Psoas muscle (tissue), 8 donors: ENCODE measurements around the gene ACOT11. TPM values are rescaled to one million over a fixed set of nuclear protein-coding genes. Genes with fewer than 3 reads are reported as not detected.

Experiments
- ATAC-seq, 4 donors: fragments of 200-7000 bp; cut with Tn5 transposase; one replicate each; pipeline ENCODE4 v1.9.1; 2020; ENCODE audit warnings: moderate library complexity in 3 of 4, mild to moderate bottlenecking in 2 of 4
- DNase-seq, 2 donors: peaks; one replicate each; pipeline ENCODE4 v3.0.0-alpha.2; 2020
- H3K27ac ChIP-seq: fragments of 200-600 bp; one replicate; pipeline ENCODE4 v1.8.0; 2022
- H3K27me3 ChIP-seq, 3 donors: fragments of 200-600 bp in 1 of 3; one replicate each; pipeline versions ENCODE4 v1.6.1 to v1.8.0; 2013 to 2022; ENCODE audit warnings: low read length in 2 of 3, mild to moderate bottlenecking in 2 of 3, moderate library complexity in 1 of 3; ENCODE audit not compliant: insufficient read depth in 3 of 3
- H3K36me3 ChIP-seq, 2 donors: fragments of 200-600 bp in 1 of 2; one replicate each; pipeline versions ENCODE4 v1.6.1 to v1.8.0; 2013 to 2022; ENCODE audit warnings: low read depth in 1 of 2, mild to moderate bottlenecking in 1 of 2, moderate library complexity in 1 of 2; ENCODE audit not compliant: insufficient read depth in 1 of 2
- H3K4me1 ChIP-seq: fragments of 200-600 bp; one replicate; pipeline ENCODE4 v1.8.0; 2022
- H3K4me3 ChIP-seq: fragments of 200-600 bp; one replicate; pipeline ENCODE4 v1.8.0; 2022; ENCODE audit warnings: mild to moderate bottlenecking
- H3K9me3 ChIP-seq: fragments of 200-600 bp; one replicate; pipeline ENCODE4 v1.8.0; 2022
- CTCF ChIP-seq: fragments of 200-600 bp; IDR thresholded peaks from one replicate; pipeline ENCODE4 v1.8.0; 2022; ENCODE audit warnings: antibody characterized with exemption
- WGBS, 3 donors: extraction: QIAGEN DNeasy Blood & Tissue Kit; methylation state at CpG; one replicate each; pipeline versions ENCODE4 v1.1.6 to v1.1.7; 2013; 5-methylcytosine and 5-hydroxymethylcytosine counted together
- intact Hi-C, 2 donors: fragments of 100-400 bp; cut with DNase I; formaldehyde crosslinking; loops; one replicate each; pipeline versions ENCODE4 v1.11.0 to v1.14.2; 2022
- polyA plus RNA-seq, 3 donors: library from polyadenylated mRNA; stranded (reverse); fragments of 200-250 nt; gene quantifications; one replicate each; pipeline ENCODE4 v1.2.3, GENCODE V29; 2013
- total RNA-seq, 4 donors: library from RNA; stranded (reverse); fragmentation: NEBNext Ultra II Directional in 2 of 4; extraction: Animal tissue kit (Norgen Biotek cat#: 25700) in 2 of 4; gene quantifications; one replicate each; pipeline versions ENCODE4 v1.2.1 to v1.2.4, GENCODE V29; 2021 to 2023
- donor health status: healthy with polysubstance abuse.
- donor health status: DM: no; HTN: no; CAD: no; lungs with moderate emphysema.
- donor health status: Bipolar disorder and iron deficiency.
- donor health status: healthy.
- donor health status: DM: yes; HTN: yes; CAD: no.
- donor health status: DM: no; HTN: no; CAD: no.
- donor health status: DM: no; HTN: no; CAD: no.
- donor health status: DM: yes; HTN: yes; CAD: no.

The ACOT11 gene
- total and polyA plus RNA-seq, 7 donors: 0.82 to 13.9 (median 2.4) TPM

GRCh38 chr1:54500107-54500431 lies 48.0 kb upstream of the ACOT11 start:
- no peak overlapping the region for H3K4me3 ChIP-seq
- TF ChIP-seq CTCF: no peak
- DNase-seq (no peak), ATAC-seq (peak in 2 of 4 donors; percentile 21 to 43)
- H3K4me1 ChIP-seq: no peaks in the 10 kb centered on the region
- H3K27ac ChIP-seq: no peak overlapping the region
- no peaks in the 10 kb centered on the region for H3K36me3 ChIP-seq
- intact Hi-C loops: loop anchor here in 1 of 2 donors (10.0 kb wide), 1 partner anchor 315 kb away; no protein-coding TSS in a partner anchor
- H3K27me3 ChIP-seq: peaks cover 0 to 14% (median 0%) of the 10 kb centered on the region in 3 donors
- H3K9me3 ChIP-seq: no peaks in the 10 kb centered on the region
- 60 to 75% (median 71%) methylated on average over 10 of the region's 10 CpGs for WGBS, 3 donors

GRCh38 chr1:54501849-54502248 lies 46.2 kb upstream of the ACOT11 start:
- Histone ChIP-seq H3K4me1 (no peaks in the 10 kb centered on the region), H3K4me3 (no peak overlapping the region), H3K36me3 (no peaks in the 10 kb centered on the region), H3K27me3 (peaks cover 0 to 14% (median 0%) of the 10 kb centered on the region in 3 donors), H3K9me3 (no peaks in the 10 kb centered on the region), H3K27ac (no peak overlapping the region)
- ATAC-seq (no peak), DNase-seq (no peak)
- 70 to 80% (median 78%) methylated on average over 5 of the region's 5 CpGs for WGBS, 3 donors
- intact Hi-C loops: loop anchor here in 1 of 2 donors (10.0 kb wide), 1 partner anchor 313 kb away; no protein-coding TSS in a partner anchor
- TF ChIP-seq CTCF: no peak

GRCh38 chr1:54502342-54502741 lies 45.7 kb upstream of the ACOT11 start:
- H3K9me3 ChIP-seq: no peaks in the 10 kb centered on the region
- no peaks in the 10 kb centered on the region for H3K36me3 ChIP-seq
- H3K4me1 ChIP-seq: no peaks in the 10 kb centered on the region
- WGBS, 3 donors: 77% methylated on average over 5 of the region's 5 CpGs
- no peak overlapping the region for H3K27ac ChIP-seq
- H3K27me3 ChIP-seq: peaks cover 0 to 14% (median 0%) of the 10 kb centered on the region in 3 donors
- intact Hi-C loops: loop anchor here in 1 of 2 donors (10.0 kb wide), 1 partner anchor 312 kb away; no protein-coding TSS in a partner anchor
- no peak for DNase-seq
- H3K4me3 ChIP-seq: no peak overlapping the region
- no peak for ATAC-seq
- no peak for TF ChIP-seq CTCF

GRCh38 chr1:54506594-54506993 lies 41.4 kb upstream of the ACOT11 start:
- no peaks in the 10 kb centered on the region for H3K9me3 ChIP-seq
- H3K36me3 ChIP-seq: no peaks in the 10 kb centered on the region
- intact Hi-C loops: loop anchor here in 1 of 2 donors (10.0 kb wide), 1 partner anchor 308 kb away; no protein-coding TSS in a partner anchor
- no peak for TF ChIP-seq CTCF
- no peaks in the 10 kb centered on the region for H3K4me1 ChIP-seq
- no peak overlapping the region for H3K4me3 ChIP-seq
- ATAC-seq: no peak
- H3K27me3 ChIP-seq: peaks cover 0 to 4% (median 0%) of the 10 kb centered on the region in 3 donors
- no peak overlapping the region for H3K27ac ChIP-seq
- 74 to 82% (median 75%) methylated on average over 6 of the region's 6 CpGs for WGBS, 3 donors
- no peak for DNase-seq
